ENCODE results near the gene MACC1.

Gene MACC1

GRCh38 chr7:20217193-20217948, at the start of gene MACC1:
Gene MACC1, minus strand, starts transcription at chr7:20217384. Its CDS starts 55,522 bp downstream, at chr7:20161862.
- DNase-seq (ENCODE audit: low read depth): no peak

DNA sequence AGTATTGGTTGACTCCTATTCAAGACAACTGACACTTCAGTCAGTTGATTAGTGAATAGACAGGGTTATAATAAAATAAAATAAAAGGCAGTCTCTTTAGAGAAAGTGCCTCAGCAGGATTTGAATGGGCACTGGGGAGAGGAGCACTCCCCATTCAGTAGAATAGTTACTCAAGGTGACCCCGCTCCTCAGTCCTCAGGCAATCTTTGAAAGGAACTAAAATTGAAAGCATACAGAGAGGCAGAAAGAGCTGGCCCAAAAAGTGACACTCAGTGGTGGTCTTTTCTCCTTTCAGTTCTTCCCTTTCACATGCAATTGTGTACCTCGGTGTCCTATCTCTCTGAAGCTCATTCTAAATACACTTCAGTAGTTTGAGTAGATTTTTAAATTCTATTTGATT, 47.4 kb upstream of the MACC1 start:
- no peak for DNase-seq (ENCODE audit: low read depth)

- DNase-seq (ENCODE audit: low read depth): no peak
These were observed 43.0 kb upstream of the MACC1 start for GRCh38 chr7:20260223-20260622.

GRCh38 chr7:20257212-20257611, 40.0 kb upstream of the MACC1 start:
- DNase-seq (ENCODE audit: low read depth): no peak

- DNase-seq (ENCODE audit: low read depth): no peak
These were observed 32.7 kb upstream of the MACC1 start for GRCh38 chr7:20249920-20250319.

- no peak for DNase-seq (ENCODE audit: low read depth)
These were observed 32.2 kb upstream of the MACC1 start for GRCh38 chr7:20249376-20249775.

GRCh38 chr7:20246236-20246635, 29.1 kb upstream of the MACC1 start:
- DNase-seq (ENCODE audit: low read depth): no peak

DNA sequence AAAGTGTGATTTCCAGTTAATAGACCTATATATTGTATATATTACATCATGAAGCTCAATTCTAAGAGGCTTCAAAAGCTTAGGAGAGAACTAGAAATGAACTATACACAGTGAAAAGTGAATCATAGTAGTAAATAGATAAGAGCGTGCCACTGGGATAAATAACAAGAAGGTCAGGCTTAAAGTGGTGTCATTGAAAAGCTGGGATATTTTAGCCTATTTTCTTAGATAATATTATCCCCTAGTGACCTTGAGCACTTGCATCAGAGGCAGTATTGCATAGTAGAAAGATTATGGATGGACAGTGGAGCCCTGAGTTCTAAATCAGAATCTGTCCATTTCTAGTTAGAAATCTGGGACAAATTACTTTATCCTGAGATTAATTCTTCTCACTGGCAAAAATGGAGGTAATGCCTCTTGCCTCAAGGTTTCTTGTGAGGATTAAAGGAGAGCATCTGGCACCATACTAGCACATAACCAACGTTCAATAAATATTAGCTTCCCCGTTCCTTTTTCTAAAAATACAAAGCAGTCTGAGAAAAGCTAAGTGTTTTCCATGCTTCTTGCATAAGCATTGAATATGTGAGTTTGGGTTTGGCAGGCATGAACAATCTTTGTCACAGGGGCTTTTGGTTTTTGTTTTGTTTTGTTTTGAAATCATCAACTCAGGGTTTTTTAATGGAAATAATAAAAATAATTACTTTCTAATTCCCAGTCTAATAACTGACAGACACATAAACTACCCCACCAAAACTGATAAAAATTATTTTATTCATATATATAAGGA, 27.3 kb upstream of the MACC1 start:
- no peak for DNase-seq (ENCODE audit: low read depth)

DNA sequence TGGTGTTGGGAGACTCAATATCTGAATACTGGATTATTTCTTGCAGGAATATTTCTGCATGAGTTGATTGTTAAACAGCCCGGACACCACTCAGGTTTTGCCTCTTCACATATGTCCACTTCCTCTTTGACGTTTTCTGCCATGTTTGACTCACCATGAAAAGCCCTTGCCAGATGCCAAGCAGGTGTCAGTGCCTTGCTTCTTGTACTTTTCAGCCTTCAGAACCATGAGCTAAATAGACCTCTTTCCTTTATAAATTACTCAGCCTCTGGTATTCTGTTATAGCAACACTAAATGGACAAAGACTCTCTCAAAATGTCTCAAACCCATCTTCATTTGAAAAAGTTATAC, 24.7 kb upstream of the MACC1 start:
- no peak for DNase-seq (ENCODE audit: low read depth)

- DNase-seq (ENCODE audit: low read depth): no peak
These were observed 24.2 kb upstream of the MACC1 start for GRCh38 chr7:20241194-20241910.

DNA sequence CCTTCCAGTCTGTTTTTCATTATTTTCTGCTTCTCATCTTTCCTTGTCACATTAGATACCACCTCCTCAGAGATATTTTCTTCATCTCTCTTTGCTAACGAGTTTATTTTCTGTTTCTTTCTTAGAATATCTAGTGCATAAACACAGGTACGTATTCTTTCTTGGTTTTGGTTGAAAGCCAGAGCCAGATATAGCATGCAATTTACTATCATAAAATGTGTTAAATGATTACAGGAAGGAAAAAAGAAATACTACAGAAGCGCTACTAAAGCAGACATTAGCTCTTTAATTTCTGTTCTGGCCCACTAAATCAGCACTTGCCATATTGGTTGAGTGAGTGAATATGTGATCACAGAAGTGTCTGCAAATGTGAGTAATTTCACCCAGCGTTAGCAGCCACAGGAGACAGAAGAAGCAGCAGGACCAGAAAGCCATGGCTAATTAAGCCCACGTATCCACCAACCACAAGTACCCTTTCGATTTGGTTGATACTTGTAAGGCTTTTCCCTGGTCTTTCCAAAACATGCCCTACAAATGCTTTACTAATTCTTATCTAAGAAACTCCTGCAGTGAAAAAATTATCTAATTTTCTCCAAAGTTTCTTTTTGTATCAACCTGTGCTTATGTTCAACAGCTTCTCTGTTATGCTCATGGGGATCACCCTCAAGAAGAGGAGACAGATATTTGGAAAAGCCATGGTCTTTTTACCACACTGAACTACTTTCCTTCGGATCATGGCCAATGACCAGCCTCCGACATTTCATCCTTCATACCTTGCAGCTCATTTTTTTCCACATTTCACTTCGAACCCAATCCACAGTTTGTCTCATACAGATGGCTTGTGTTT, 23.1 kb upstream of the MACC1 start:
- DNase-seq (ENCODE audit: low read depth): no peak

DNA sequence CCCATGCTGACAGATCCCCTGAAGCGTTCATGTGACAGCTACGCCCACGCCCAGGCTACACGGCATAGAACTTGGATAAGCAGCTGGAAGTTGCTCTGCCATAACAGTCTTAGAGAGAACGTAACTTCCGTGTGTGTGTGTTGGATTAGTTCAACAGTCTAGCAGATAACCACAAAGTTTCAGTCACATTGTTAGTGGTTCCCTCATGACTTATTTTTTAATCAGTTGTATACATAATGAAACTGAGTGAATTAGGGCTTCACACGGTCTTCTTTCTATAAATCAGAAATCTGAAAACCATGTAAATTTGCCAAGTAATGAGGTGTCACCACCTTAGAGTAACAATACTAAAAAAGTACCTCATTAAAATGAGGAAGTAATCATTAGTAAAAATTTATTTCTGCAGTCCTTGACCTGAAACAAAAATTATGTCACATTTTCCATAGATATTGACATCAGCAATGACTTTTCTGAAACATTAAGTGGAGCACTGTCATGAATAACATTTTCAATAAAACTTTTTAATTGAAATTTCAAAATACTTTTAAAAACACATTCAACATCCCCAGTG, 21.7 kb upstream of the MACC1 start:
- DNase-seq (ENCODE audit: low read depth): no peak

DNA sequence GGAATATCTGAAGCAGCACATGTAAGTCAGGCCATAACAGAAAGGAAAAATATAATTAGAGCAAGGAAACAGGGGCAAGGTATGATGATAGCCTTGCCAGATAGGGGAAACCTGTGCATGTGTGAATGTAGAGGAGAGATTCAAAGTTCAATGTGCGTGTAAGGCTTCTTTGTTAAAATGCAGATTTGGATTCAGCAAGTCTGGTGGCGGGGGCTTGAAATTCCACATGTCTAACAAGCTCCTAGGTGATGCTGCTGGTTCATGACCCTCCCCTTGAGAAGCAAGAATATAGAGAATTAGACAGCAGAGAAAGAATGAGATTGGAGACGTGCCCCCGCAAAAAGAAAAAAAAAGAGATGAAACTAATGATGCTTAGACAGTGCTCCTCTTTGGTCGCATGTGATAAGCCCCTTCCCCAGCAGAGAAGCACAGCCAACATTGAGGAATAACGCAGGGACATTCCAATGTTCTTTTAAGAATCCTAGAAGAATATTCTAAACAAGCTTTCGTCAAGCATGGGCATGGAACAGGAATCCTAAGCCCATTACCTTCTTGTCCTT, 21.1 kb upstream of the MACC1 start:
- DNase-seq (ENCODE audit: low read depth): no peak

- DNase-seq (ENCODE audit: low read depth): no peak
These were observed 20.4 kb upstream of the MACC1 start for GRCh38 chr7:20237464-20238193.

DNA sequence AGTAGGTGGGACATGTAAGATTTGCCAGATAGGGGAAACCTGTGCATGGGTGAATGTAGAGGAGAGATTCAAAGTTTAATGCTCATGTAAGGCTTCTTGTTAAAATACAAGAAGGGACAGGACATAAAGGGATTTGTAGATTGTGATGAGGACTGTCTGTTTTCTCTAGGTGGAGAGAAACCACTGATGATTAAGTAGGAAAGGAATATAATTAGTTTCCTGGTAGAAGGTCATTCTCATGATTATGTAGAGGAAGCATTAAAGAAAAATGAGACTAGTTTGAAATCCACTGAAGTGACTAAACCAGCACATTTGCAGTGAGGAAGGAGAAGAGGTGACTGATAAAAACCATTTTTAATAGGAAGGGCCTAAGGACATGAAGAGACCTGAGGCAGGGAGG, 19.6 kb upstream of the MACC1 start:
- DNase-seq (ENCODE audit: low read depth): no peak

- DNase-seq (ENCODE audit: low read depth): no peak
These were observed 18.9 kb upstream of the MACC1 start for GRCh38 chr7:20236043-20236442.

DNA sequence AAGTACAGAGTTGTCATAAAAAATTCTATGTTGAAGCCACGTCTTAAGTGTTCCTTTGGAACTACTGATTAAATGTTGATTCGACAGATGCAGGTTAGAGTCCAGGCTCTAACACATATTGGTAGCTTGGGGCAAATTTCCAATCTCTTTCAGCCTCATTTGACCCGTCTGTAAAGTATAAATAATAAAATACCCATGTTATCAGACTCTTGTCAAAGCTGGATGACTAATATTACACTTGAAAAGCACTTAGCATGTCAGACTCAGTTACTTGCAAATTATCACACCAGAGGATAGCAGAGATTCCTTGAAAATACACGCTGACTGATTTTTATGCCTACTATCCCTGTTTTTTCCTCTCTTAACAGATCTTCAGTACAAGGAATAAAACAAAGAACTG, 18.1 kb upstream of the MACC1 start:
- DNase-seq (ENCODE audit: low read depth): no peak

DNA sequence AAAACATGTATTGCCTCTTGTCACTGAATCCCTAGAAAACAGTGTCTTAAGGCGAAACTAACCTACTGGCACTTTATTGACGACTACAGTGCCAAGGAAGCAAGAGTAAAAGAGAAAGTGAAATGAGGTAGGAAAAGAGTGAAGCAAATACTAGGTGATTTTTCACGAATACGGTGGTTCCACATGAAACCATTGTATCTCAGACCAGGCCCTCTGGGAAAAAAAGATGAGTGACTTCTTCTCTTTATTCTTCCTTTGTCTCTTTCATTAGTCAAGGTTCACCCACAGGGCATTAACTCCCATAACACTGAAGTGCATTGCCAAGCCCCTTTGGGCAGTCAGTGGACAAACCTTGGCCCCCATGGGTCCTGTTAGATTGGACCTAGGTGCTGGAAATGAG, 16.2 kb upstream of the MACC1 start:
- no peak for DNase-seq (ENCODE audit: low read depth)

DNA sequence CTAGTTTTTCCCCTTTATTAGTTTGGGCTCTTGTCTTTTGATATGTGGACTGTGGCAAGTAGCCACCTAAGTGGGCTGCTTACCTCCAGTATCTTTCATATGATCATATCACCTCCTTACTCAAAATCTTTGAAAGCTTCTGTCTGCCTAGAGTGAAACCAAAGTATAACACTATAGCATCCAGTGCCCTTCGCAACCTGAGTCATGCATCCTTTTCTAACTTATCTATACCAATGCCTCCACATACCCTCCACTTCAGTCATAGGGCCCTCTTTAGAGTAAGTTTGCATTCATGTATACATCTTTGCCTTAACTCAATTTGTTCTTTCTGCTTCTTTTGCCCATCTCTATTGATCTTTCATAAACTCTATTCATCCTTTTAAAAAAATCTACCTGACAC, 15.7 kb upstream of the MACC1 start:
- no peak for DNase-seq (ENCODE audit: low read depth)

- DNase-seq (ENCODE audit: low read depth): no peak
These were observed 12.7 kb upstream of the MACC1 start for GRCh38 chr7:20229646-20230500.

All from T-helper 22 cell (primary cell).